Measurements from ENCODE around the gene NFIX.

GRCh38 chr19:13045812-13046211 lies 50.5 kb downstream of the NFIX start:
- TF ChIP-seq CTCF (optimal IDR thresholded peaks at IDR 0.05 in 1 of 3, IDR thresholded peaks at IDR 0.05 in 1 of 3, conservative IDR thresholded peaks at IDR 0.05 in 1 of 3; ENCODE audit: extremely low read depth in 1 of 3, insufficient read depth in 2 of 3, low read length in 3 of 3): no peak
- TF ChIP-seq EZH2 (IDR thresholded peaks at IDR 0.05; ENCODE audit: low read length): no peak
